Cardiac muscle cell (in vitro differentiated cells and primary cell): ENCODE measurements around the gene EPHA1. TPM values are rescaled to one million over a fixed set of nuclear protein-coding genes. Genes with fewer than 3 reads are reported as not detected.

Experiments used
- DNase-seq, 2 donors: peaks; one replicate each; pipeline versions ENCODE4 v3.0.0 to v3.0.0-alpha.2; 2010 to 2017; ENCODE audit warnings: low read depth in 1 of 2, low spot score in 1 of 2
- H3K27ac ChIP-seq: fragments of 200-600 bp; sonication (generic); 2 replicates; pipeline ENCODE4 v1.5.1; 2016
- H3K27me3 ChIP-seq: fragments of 200-600 bp; sonication (generic); 2 replicates; pipeline ENCODE4 v1.6.0; 2016; ENCODE audit warnings: control low read depth
- H3K36me3 ChIP-seq: fragments of 200-600 bp; sonication (generic); 2 replicates; pipeline ENCODE4 v1.5.1; 2016; ENCODE audit warnings: control low read depth
- H3K4me1 ChIP-seq: fragments of 200-600 bp; sonication (generic); 2 replicates; pipeline ENCODE4 v1.8.1; 2017; ENCODE audit warnings: low read depth, mild to moderate bottlenecking, mixed run types
- H3K4me3 ChIP-seq: fragments of 200-600 bp; sonication (generic); 2 replicates; pipeline ENCODE4 v1.5.1; 2016; ENCODE audit warnings: mild to moderate bottlenecking
- H3K9me3 ChIP-seq: fragments of 200-600 bp; sonication (generic); 2 replicates; pipeline ENCODE4 v1.5.1; 2017; ENCODE audit warnings: low read depth, mild to moderate bottlenecking, control low read depth
- polyA plus RNA-seq: library from polyadenylated mRNA; unstranded; fragments of >200 nt; fragmentation: Nextera tagmentation; extraction: Ambion mirVana; gene quantifications from 2 replicates; pipeline ENCODE4 v1.2.1, GENCODE V29; 2016
- total RNA-seq: library from RNA; depleted of rRNA; stranded (reverse); fragments of >200 nt; gene quantifications from 2 replicates; pipeline ENCODE4 v1.2.3, GENCODE V29; 2016
- TF ChIP-seq, protein P1 (sequence below): IDR thresholded peaks from 2 replicates; pipeline ENCODE4 v1.5.1; 2012; ENCODE audit warnings: low read depth, mild to moderate bottlenecking, low read length

The EPHA1 gene
- total and polyA plus RNA-seq, 2 experiments from 2014 or later: 0.30 to 1.8 TPM

DNA sequence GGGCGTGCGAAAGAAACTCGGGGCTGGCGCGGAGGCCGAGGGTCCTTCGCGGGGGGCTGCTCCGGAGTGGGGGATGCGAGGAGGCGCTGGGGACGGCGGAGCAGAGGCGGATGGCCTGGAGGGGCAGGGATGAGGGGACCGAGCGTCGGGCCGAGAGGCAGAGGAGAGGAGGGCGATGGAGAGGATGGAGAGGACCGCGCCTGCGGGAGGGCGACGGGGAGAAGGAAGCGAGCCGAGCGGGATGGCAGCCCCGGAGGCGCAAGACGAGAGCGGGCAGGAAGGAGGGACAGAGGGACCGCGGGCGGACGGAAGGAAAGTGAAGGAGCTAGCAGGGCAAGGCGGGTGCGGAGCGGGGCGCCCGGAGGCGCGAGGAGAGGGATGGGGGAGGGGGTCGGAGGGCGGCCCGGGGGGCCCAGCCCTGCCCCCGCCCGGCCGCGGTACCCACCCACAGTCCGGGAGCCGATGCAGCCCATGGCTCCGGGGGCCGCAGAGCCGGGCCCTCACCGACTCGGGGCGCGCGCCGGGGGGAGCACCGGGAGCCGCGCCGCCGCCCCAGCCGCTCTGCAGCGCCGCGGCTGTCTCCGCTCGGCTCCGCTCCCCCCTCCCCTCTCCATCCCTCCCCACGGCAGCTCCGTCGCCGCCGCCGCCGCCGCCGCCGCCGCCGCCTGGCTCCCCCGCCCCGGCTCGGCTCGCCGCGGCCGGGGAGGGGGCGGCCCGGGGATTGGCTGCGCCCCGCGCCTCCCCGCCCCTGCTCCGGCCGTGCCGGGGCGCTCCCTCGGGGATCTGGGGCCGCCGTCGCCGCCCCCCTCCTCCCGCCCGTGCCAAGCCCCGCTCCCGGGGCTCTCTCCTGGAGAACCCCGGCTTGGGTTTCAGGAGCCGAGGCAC lies 46.3 kb downstream of the EPHA1 start, which contains the start of gene FAM131B:
Gene FAM131B, minus strand, starts transcription at position 583 of the 885 bp plus-strand sequence. Its CDS starts 110 bp downstream, at position 473.
- Histone ChIP-seq H3K9me3 (no peaks in the 10 kb centered on the region), H3K27me3 (peaks cover 78% of the 10 kb centered on the region), H3K4me3 (peak within 1 kb of the TSS; percentile 54), H3K4me1 (peaks cover 3% of the 10 kb centered on the region), H3K27ac (no peak within 1 kb of the TSS), H3K36me3 (no peaks in the 10 kb centered on the region)
- TF ChIP-seq, protein P1, sequence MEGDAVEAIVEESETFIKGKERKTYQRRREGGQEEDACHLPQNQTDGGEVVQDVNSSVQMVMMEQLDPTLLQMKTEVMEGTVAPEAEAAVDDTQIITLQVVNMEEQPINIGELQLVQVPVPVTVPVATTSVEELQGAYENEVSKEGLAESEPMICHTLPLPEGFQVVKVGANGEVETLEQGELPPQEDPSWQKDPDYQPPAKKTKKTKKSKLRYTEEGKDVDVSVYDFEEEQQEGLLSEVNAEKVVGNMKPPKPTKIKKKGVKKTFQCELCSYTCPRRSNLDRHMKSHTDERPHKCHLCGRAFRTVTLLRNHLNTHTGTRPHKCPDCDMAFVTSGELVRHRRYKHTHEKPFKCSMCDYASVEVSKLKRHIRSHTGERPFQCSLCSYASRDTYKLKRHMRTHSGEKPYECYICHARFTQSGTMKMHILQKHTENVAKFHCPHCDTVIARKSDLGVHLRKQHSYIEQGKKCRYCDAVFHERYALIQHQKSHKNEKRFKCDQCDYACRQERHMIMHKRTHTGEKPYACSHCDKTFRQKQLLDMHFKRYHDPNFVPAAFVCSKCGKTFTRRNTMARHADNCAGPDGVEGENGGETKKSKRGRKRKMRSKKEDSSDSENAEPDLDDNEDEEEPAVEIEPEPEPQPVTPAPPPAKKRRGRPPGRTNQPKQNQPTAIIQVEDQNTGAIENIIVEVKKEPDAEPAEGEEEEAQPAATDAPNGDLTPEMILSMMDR: no peak
- DNase-seq: peak; percentile 12 to 34

DNA sequence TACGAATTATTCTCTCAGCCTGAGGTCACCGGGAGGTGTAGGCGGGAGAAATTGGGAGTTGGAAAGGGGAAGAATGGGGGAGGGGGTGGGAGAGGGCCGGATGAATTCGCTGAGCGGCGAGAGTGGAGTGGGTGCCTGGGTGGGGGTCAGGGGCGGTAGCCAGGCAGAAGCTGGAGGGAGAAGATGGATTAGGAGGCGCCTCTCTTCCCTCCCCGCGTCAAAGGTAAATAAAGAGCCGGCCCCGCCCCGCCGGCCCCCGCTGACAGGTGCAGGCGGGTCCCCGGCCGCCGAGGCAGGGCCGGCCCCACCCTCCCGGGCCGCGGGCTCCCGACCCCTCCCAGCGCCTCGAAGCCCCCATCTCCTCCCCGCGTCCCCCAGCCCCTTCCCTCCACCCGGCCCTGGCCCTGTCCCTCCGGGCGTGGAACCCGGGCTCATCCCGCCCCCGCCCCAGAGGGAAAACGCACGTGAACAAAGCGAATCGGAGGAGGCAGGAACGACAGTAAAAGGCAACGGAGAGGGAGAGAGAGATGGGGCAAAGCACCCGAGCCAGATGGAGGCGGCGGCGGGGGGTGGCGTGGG lies 47.0 kb downstream of the EPHA1 start:
- Histone ChIP-seq H3K36me3 (no peaks in the 10 kb centered on the region), H3K27ac (no peak overlapping the region), H3K9me3 (no peaks in the 10 kb centered on the region), H3K4me3 (peak overlapping the region; percentile 54), H3K4me1 (peaks cover 3% of the 10 kb centered on the region), H3K27me3 (peaks cover 74% of the 10 kb centered on the region)
- no peak for DNase-seq
- TF ChIP-seq, protein P1: no peak

DNA sequence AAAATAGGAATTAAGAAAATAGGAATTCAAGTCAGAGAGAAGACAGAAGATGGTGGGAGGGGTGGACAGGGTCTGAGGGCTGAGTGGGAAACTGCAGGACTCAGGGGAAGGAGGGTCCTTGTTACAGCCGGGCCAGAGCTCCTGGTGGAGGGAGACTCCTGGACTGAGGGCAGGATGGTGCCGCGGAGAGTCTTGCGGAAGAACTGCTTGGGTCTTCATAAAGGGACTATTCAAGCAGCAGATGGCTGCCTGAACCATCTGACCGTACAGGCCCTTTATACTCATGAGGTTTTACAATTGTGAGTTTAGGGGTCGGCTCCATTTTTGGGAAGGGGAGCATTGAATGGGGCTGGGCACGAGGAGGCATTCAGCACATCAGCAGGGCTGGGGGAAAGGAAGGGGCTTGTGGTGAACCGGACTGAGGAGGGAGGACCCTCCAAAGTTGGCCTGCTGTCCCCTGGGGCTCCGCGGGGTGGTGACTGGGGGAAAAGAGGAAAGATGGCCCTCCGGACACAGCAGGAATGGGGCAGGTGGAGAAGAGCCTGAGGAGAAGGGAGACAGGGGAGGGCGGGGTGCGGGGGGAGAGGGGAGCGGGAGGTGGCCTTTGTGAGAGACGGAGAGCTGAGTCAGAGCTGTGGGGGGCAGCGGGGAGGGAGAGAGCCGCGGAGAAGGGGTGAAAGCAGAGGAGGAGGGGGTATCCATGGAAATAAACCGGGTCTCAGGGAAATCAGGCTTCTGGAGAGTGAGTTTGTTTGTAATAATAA lies 47.7 kb downstream of the EPHA1 start:
- no peak for DNase-seq
- H3K9me3 ChIP-seq: no peaks in the 10 kb centered on the region
- no peaks in the 10 kb centered on the region for H3K36me3 ChIP-seq
- no peak overlapping the region for H3K4me3 ChIP-seq
- H3K4me1 ChIP-seq: peaks cover 3% of the 10 kb centered on the region
- H3K27ac ChIP-seq: no peak overlapping the region
- H3K27me3 ChIP-seq: peaks cover 68% of the 10 kb centered on the region
- TF ChIP-seq, protein P1: no peak

DNA sequence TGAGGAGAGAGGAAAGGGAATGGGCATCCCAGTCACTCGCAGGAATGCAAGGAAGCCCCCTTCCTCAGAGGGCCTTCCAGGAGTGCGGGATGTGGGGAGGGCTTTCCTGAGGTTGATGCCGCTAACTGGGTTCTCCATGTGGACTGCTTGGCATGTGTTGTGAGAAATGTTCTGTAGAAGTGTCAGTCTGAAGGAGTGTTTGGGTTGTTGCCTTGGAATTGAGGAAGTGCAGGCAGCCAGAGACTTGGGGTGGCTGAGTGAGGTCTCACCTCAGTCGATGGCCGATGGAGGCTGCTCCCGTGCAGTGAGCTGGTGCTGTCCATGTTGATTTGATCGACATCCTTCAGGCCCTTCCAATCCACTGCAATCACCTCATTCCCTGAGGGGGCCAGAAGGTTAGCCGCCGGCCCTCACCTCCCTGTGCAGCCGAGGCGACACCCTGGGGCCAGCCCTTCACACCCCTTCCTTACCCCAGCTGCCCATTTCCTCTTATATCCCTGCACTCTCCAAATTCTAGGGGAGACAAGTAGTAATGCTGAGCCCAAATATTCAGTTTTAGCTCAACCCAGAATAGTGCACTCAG lies 48.8 kb downstream of the EPHA1 start:
- Histone ChIP-seq H3K9me3 (no peaks in the 10 kb centered on the region), H3K27me3 (peaks cover 57% of the 10 kb centered on the region), H3K4me1 (peaks cover 3% of the 10 kb centered on the region), H3K27ac (no peak overlapping the region), H3K36me3 (no peaks in the 10 kb centered on the region), H3K4me3 (no peak overlapping the region)
- TF ChIP-seq, protein P1: no peak
- no peak for DNase-seq

DNA sequence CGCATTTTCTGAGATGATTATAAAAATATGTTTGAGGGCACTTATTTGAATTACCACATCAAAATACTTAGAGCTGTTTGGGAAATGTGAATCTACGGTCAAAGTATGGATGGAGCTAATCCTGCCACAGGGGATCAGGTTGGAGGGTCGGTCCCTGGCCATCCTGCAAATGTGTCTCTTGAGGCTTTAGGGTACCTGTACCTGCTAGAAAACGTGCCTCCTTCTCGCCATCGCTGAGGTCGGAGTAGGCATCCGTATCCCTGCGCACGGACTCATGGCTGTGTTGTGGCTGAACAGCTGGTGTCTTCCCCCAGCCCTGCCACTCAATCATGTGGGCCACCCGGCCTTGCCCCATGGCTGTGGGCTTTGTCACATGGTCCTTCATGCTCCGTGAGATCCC lies 50.0 kb downstream of the EPHA1 start:
- TF ChIP-seq, protein P1: no peak
- peaks cover 45% of the 10 kb centered on the region for H3K27me3 ChIP-seq

More for the DNA sequence above, 50.0 kb downstream of the EPHA1 start:
- Histone ChIP-seq H3K4me3 (no peak overlapping the region), H3K9me3 (no peaks in the 10 kb centered on the region), H3K27ac (no peak overlapping the region), H3K4me1 (peaks cover 3% of the 10 kb centered on the region), H3K36me3 (no peaks in the 10 kb centered on the region)
- no peak for DNase-seq
